Heart left ventricle (tissue), 16 donors: ENCODE results near the gene RAB27B. TPM values are rescaled to one million over a fixed set of nuclear protein-coding genes. Genes with fewer than 3 reads are reported as not detected.

ENCODE experiments used
- ATAC-seq, 4 donors: fragments of 200-7000 bp; cut with Tn5 transposase; one replicate each; pipeline ENCODE4 v1.9.1; 2020 to 2022; ENCODE audit warnings: moderate library complexity in 4 of 4, mild to moderate bottlenecking in 3 of 4, moderate number of reproducible peaks in 1 of 4
- DNase-seq, 5 donors: peaks; one replicate each; pipeline ENCODE4 v3.0.0-alpha.2; 2020
- H3K27ac ChIP-seq, 12 donors: fragments of 200-600 bp; sonication (generic) in 4 of 12; one replicate each; pipeline versions ENCODE4 v1.5.0 to v1.8.0; 2016 to 2022; ENCODE audit warnings: mild to moderate bottlenecking in 2 of 12
- H3K27me3 ChIP-seq, 9 donors: fragments of 200-600 bp; sonication (generic) in 2 of 9; one replicate each; pipeline versions ENCODE4 v1.5.1 to v1.8.0; 2016 to 2022; ENCODE audit warnings: mild to moderate bottlenecking in 3 of 9
- H3K36me3 ChIP-seq, 9 donors: fragments of 200-600 bp; sonication (generic) in 2 of 9; one replicate each; pipeline versions ENCODE4 v1.5.0 to v1.8.0; 2018 to 2022; ENCODE audit warnings: mild to moderate bottlenecking in 2 of 9
- H3K4me1 ChIP-seq, 12 donors: fragments of 200-600 bp; sonication (generic) in 4 of 12; one replicate each; pipeline versions ENCODE4 v1.5.0 to v1.8.0; 2016 to 2022; ENCODE audit warnings: mild to moderate bottlenecking in 3 of 12
- H3K4me3 ChIP-seq, 12 donors: fragments of 200-600 bp; sonication (generic) in 4 of 12; one replicate each; pipeline versions ENCODE4 v1.5.0 to v1.8.0; 2017 to 2022; ENCODE audit warnings: mild to moderate bottlenecking in 9 of 12, moderate library complexity in 4 of 12
- H3K9me3 ChIP-seq, 12 donors: fragments of 200-600 bp; sonication (generic) in 4 of 12; one replicate each; pipeline versions ENCODE4 v1.5.0 to v1.8.0; 2016 to 2022; ENCODE audit warnings: mild to moderate bottlenecking in 1 of 12
- POLR2A ChIP-seq, 2 donors: fragments of 450-650 bp; IDR thresholded peaks; one replicate each; pipeline ENCODE4 v1.6.1; 2017; ENCODE audit warnings: antibody characterized with exemption in 2 of 2, mild to moderate bottlenecking in 2 of 2, moderate library complexity in 2 of 2
- WGBS, 4 donors: extraction: QIAGEN DNeasy Blood & Tissue Kit in 2 of 4; methylation state at CpG; one replicate each; pipeline versions ENCODE4 v1.1.5 to v1.1.7; 2013 to 2018; 5-methylcytosine and 5-hydroxymethylcytosine counted together
- intact Hi-C, 10 donors: fragments of 100-400 bp; cut with DNase I; formaldehyde crosslinking; loops; one replicate each; pipeline versions ENCODE4 v1.11.1 to v1.14.2; 2022
- polyA plus RNA-seq, 2 donors: library from polyadenylated mRNA; stranded (reverse); fragments of 200-250 nt; gene quantifications; one replicate each; pipeline ENCODE4 v1.2.3, GENCODE V29; 2013
- total RNA-seq, 9 donors: library from RNA; depleted of rRNA in 2 of 9; stranded (reverse); fragments of >200 nt in 2 of 9; fragmentation: NEBNext Ultra II Directional in 3 of 9; extraction: Animal tissue kit (Norgen Biotek cat#: 25700) in 3 of 9; gene quantifications; one replicate each; pipeline versions ENCODE4 v1.1.0 to v1.2.4, GENCODE V29; 2016 to 2023
- TF ChIP-seq, protein P1 (sequence below), 12 donors: fragments of 200-600 bp; sonication (generic) in 4 of 12; IDR thresholded peaks; one replicate each; pipeline versions ENCODE4 v1.5.0 to v1.8.0; 2018 to 2022; ENCODE audit warnings: antibody characterized with exemption in 12 of 12, mild to moderate bottlenecking in 5 of 12
- donor health status: ischemic (EF 13 %, LVEDD 7.1; RV severe dilation, severe dysfunction).
- donor health status: healthy with polysubstance abuse.
- donor health status: DM: no; HTN: yes; CAD: no.
- donor health status: DM: no; HTN: no; CAD: no.
- donor health status: ischemic (EF 25% LVEDD 6.9; RV normal size, moderate dysfunction).
- donor health status: ischemic (EF 25% LVEDD 5.7; RV mildly dilated, moderate dysfunction).
- donor health status: healthy.
- donor health status: DM: yes; HTN: yes; CAD: no.
- donor health status: ischemic (EF 35%, LVEDD 5.7; RV mildly dilated, moderate dysfunction).
- donor health status: nonischemic (EF 11% LVEDD 7.7; RV severe dilation, severe dysfunction).
- donor health status: DM: yes; HTN: yes; CAD: no.
- donor health status: PGD.
- donor health status: ischemic (EF 29% LVEDD 5.4; RV normal size, mild dysfunction).
- donor health status: nonischemic (EF 23%, LVEDD 6.1; RV moderate dilation, normal function).

Gene RAB27B
- total and polyA plus RNA-seq, 11 donors, result 0.03 to 1.5 (median 0.13) TPM; not detected in 2

DNA sequence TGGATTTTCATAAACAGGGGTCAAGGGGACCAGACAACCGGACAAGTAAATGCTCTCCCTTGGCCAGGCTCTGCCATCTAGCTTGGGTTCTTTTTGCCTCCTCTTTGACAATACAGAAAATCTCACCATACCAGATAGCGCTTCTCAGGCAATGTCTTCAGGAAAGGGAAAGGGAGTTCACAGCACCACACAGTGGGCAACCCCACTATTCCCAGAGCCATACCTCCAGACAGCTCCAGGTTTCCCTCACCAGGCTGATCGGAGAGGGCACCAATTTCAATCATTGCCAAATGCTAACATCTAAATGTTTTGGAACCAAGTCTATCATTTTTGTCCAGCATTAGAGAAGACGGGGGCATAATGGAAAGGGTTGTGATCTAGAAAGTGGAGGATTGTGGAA lies 102.9 kb downstream of the RAB27B start:
- 96 to 100% (median 97%) methylated on average over 4 of the region's 4 CpGs for WGBS, 4 donors
- peaks cover 0 to 15% (median 0%) of the 10 kb centered on the region in 9 donors for H3K36me3 ChIP-seq
- TF ChIP-seq, protein P1, sequence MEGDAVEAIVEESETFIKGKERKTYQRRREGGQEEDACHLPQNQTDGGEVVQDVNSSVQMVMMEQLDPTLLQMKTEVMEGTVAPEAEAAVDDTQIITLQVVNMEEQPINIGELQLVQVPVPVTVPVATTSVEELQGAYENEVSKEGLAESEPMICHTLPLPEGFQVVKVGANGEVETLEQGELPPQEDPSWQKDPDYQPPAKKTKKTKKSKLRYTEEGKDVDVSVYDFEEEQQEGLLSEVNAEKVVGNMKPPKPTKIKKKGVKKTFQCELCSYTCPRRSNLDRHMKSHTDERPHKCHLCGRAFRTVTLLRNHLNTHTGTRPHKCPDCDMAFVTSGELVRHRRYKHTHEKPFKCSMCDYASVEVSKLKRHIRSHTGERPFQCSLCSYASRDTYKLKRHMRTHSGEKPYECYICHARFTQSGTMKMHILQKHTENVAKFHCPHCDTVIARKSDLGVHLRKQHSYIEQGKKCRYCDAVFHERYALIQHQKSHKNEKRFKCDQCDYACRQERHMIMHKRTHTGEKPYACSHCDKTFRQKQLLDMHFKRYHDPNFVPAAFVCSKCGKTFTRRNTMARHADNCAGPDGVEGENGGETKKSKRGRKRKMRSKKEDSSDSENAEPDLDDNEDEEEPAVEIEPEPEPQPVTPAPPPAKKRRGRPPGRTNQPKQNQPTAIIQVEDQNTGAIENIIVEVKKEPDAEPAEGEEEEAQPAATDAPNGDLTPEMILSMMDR (IDR thresholded peaks at IDR 0.05), result no peak
- no peak for TF ChIP-seq POLR2A (IDR thresholded peaks at IDR 0.05)
- H3K27ac ChIP-seq, result no peak overlapping the region
- H3K27me3 ChIP-seq, result no peaks in the 10 kb centered on the region
- no peak for DNase-seq
- no peak for ATAC-seq
- H3K9me3 ChIP-seq, result no peaks in the 10 kb centered on the region
- H3K4me1 ChIP-seq, result no peaks in the 10 kb centered on the region
- no peak overlapping the region for H3K4me3 ChIP-seq
- intact Hi-C loops, result no loop called here

DNA sequence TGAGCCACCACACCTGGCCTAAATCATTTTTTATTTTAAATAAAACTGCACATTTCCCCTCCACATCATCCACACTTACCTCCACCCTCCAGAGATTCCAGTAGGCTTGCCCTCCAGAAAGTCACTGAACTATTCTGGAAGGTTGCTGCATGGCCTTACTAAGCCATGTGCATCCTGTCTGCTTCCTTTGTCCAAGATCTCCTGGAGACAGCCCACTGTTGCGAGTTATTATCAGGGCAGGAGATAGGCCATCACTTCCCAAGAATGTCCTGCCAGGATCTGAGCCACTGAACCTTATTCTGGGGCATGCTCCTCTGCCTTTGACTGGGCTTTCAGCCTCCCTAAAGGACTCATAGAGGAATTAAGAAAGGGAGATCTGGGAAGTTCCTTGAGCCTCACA lies 104.2 kb downstream of the RAB27B start:
- no peak for DNase-seq
- TF ChIP-seq, protein P1 (IDR thresholded peaks at IDR 0.05), result no peak
- no peak for TF ChIP-seq POLR2A (IDR thresholded peaks at IDR 0.05)
- no peak for ATAC-seq
- 0 to 66% (median 35%) methylated on average over 1 of the region's 1 CpG for WGBS, 4 donors
- intact Hi-C loops, result no loop called here
- no peaks in the 10 kb centered on the region for H3K4me1 ChIP-seq
- H3K27ac ChIP-seq, result no peak overlapping the region
- H3K4me3 ChIP-seq, result no peak overlapping the region
- H3K9me3 ChIP-seq, result no peaks in the 10 kb centered on the region
- no peaks in the 10 kb centered on the region for H3K27me3 ChIP-seq
- peaks cover 0 to 22% (median 8%) of the 10 kb centered on the region in 9 donors for H3K36me3 ChIP-seq

DNA sequence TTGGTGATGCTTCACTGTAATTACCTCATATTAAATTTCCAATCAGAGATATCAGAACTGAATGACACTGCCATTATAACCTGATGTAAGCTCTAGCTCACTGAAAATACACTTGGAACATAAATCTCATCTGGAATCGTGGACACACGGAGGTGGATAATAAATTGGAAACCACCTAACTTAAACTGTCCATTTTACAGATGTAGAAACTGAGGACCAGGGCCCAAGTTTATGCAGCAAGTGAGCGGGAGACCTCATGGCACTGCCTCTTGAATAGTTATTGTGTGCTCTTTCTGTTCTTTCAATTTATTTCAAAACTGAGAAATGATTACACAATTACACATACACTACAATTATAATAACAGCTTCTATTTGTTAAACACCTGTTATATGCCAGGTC lies 110.2 kb downstream of the RAB27B start:
- no peak for ATAC-seq
- no peak for TF ChIP-seq POLR2A (IDR thresholded peaks at IDR 0.05)
- TF ChIP-seq, protein P1 (IDR thresholded peaks at IDR 0.05), result no peak
- no peak for DNase-seq
- Histone ChIP-seq H3K27ac (no peak overlapping the region), H3K27me3 (no peaks in the 10 kb centered on the region), H3K4me3 (no peak overlapping the region), H3K4me1 (no peaks in the 10 kb centered on the region), H3K9me3 (no peaks in the 10 kb centered on the region), H3K36me3 (peaks cover 0 to 38% (median 14%) of the 10 kb centered on the region in 9 donors)
- intact Hi-C loops, result no loop called here
- 95 to 100% (median 97%) methylated on average over 3 of the region's 3 CpGs for WGBS, 4 donors

DNA sequence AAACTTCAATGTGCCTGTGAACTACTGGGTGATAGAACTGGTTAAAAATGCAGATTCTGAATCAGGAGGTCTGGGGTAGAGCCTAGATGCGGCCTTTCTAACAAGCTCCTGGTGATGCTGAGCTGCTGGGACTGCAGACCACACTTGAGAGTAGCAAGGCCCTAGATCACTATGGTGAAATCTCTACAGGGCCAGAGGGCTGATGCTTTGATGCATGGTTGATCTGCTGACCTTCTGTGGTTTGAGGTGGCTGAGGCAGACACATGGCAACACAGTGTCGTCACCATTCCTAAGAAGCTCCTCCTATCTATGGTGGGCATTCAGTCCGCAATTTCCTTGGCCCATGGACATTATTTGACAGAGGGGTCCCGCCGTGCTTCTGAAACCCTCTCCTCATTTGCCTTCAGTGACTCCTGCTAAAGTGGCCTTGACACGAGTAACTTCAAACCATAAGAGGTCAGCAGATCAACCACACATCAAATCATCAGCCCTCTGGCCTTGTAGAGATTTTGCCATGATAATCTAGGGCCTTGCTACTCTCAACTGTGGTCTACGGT lies 111.2 kb downstream of the RAB27B start:
- H3K27ac ChIP-seq, result no peak overlapping the region
- ATAC-seq, result no peak
- no peak overlapping the region for H3K4me3 ChIP-seq
- WGBS, 4 donors, result 83 to 97% (median 96%) methylated on average over 7 of the region's 7 CpGs
- no peaks in the 10 kb centered on the region for H3K27me3 ChIP-seq
- no peak for DNase-seq
- intact Hi-C loops, result no loop called here
- no peaks in the 10 kb centered on the region for H3K9me3 ChIP-seq
- H3K4me1 ChIP-seq, result no peaks in the 10 kb centered on the region
- peaks cover 0 to 35% (median 11%) of the 10 kb centered on the region in 9 donors for H3K36me3 ChIP-seq
- no peak for TF ChIP-seq POLR2A (IDR thresholded peaks at IDR 0.05)
- TF ChIP-seq, protein P1 (IDR thresholded peaks at IDR 0.05), result no peak
